ENCODE data around the gene TMEM204.

TMEM204 gene

GRCh38 chr16:1497014-1497598, 36.4 kb upstream of the TMEM204 start:
- no peak overlapping the region for H2BK12ac ChIP-seq (ENCODE audit: low read length)
- no peak overlapping the region for H3K4me2 ChIP-seq (ENCODE audit: low read length)
- H2AK5ac ChIP-seq (ENCODE audit: low read length): no peak overlapping the region
- H3K4me1 ChIP-seq (ENCODE audit: control insufficient read depth in 1 of 2, insufficient read depth in 2 of 2, low read length in 2 of 2): peaks cover 10 to 13% of the 10 kb centered on the region in 2 experiments
- peaks cover 3% of the 10 kb centered on the region for H3K9me3 ChIP-seq (ENCODE audit: insufficient read depth, low read depth, low read length)
- no CpG with 5 or more reads among the region's 21 CpGs for WGBS (ENCODE audit: extremely low coverage, insufficient coverage, insufficient read length)
- H3K4ac ChIP-seq (ENCODE audit: low read depth, low read length): no peak overlapping the region
- H2BK5ac ChIP-seq (ENCODE audit: low read depth, low read length, poor library complexity): no peak overlapping the region
- H2AFZ ChIP-seq (ENCODE audit: insufficient read depth, low read length, poor library complexity): no peak overlapping the region
- H3K27me3 ChIP-seq (ENCODE audit: insufficient read depth, low read length): no peaks in the 10 kb centered on the region
- no peak overlapping the region for H2BK120ac ChIP-seq (ENCODE audit: insufficient read depth, low read length, poor library complexity)
- no peak overlapping the region for H4K91ac ChIP-seq (ENCODE audit: low read depth, low read length)
- peaks cover 69 to 73% of the 10 kb centered on the region in 2 experiments for H3K36me3 ChIP-seq (ENCODE audit: control insufficient read depth in 1 of 2, insufficient read depth in 2 of 2, low read length in 2 of 2)
- no peak overlapping the region for H3K4me3 ChIP-seq (ENCODE audit: low read depth, low read length)
- H4K12ac ChIP-seq (ENCODE audit: low read depth, low read length): no peak overlapping the region
- no peak overlapping the region for H3K9ac ChIP-seq (ENCODE audit: low read length)
- DNase-seq: no peak
- no peak overlapping the region for H3K18ac ChIP-seq (ENCODE audit: low read length)
- no peak overlapping the region for H3K27ac ChIP-seq (ENCODE audit: low read depth, low read length)
- no peak overlapping the region for H4K8ac ChIP-seq (ENCODE audit: low read depth, low read length)
- H3K79me1 ChIP-seq (ENCODE audit: low read length): peaks cover 10% of the 10 kb centered on the region
- peaks cover 6% of the 10 kb centered on the region for H3K79me2 ChIP-seq (ENCODE audit: control insufficient read depth, insufficient read depth, low read length, poor library complexity)
- no peak overlapping the region for H3K23ac ChIP-seq (ENCODE audit: low read length)
- no peak overlapping the region for H3K14ac ChIP-seq (ENCODE audit: low read length)

DNA sequence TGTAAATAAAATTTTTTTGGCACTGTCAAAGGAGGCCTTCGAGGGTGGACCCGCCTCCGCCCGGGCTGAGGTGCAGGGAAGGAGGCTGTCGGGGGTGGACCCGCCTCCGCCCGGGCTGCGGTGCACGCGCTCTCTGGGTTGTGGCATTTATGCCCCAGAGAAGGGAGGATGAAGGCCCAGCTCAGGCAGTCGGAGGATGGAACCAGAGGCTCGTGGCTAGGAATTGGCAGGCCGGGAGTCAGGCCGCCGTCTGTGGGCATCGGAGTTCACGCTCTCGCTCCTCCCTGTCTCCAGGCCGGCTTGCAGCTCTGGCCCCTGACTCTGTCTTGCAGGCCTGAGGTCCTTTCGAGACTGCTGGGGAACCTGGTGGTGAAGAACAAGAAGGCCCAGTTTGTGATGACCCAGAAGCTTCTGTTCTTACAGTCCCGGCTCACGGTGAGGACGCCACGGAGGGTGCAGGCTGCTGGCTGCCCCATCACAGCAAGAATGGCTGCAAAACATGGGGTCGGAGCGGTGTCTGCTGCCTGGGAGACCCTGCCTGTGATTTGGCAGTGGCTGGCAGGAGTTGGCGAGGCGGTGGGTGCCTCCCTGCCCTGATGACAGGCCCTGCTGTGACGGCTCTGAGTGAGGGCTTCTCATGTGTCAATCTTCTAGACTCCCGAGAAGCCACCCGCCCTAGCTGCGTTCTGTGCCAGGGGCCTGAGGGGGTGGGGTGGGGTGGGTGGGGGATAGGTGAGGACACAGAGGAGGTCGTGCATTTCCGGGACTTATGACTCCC, 34.4 kb upstream of the TMEM204 start:
- Histone ChIP-seq H4K12ac (ENCODE audit: low read depth, low read length) (no peak overlapping the region), H3K9me3 (ENCODE audit: insufficient read depth, low read depth, low read length) (peaks cover 8% of the 10 kb centered on the region), H3K9ac (ENCODE audit: low read length) (no peak overlapping the region), H3K18ac (ENCODE audit: low read length) (no peak overlapping the region), H3K79me1 (ENCODE audit: low read length) (no peaks in the 10 kb centered on the region), H3K4me1 (ENCODE audit: control insufficient read depth in 1 of 2, insufficient read depth in 2 of 2, low read length in 2 of 2) (peaks cover 2 to 3% of the 10 kb centered on the region in 2 experiments), H3K79me2 (ENCODE audit: control insufficient read depth, insufficient read depth, low read length, poor library complexity) (peaks cover under 1% of the 10 kb centered on the region), H2BK5ac (ENCODE audit: low read depth, low read length, poor library complexity) (no peak overlapping the region), H3K14ac (ENCODE audit: low read length) (no peak overlapping the region), H4K8ac (ENCODE audit: low read depth, low read length) (no peak overlapping the region), H3K4me3 (ENCODE audit: low read depth, low read length) (peak overlapping the region; percentile 28), H3K23ac (ENCODE audit: low read length) (no peak overlapping the region), H3K4me2 (ENCODE audit: low read length) (no peak overlapping the region), H2AK5ac (ENCODE audit: low read length) (no peak overlapping the region), H3K4ac (ENCODE audit: low read depth, low read length) (no peak overlapping the region), H3K36me3 (ENCODE audit: control insufficient read depth in 1 of 2, insufficient read depth in 2 of 2, low read length in 2 of 2) (peaks cover 86 to 89% of the 10 kb centered on the region in 2 experiments), H2BK12ac (ENCODE audit: low read length) (no peak overlapping the region), H4K91ac (ENCODE audit: low read depth, low read length) (no peak overlapping the region), H3K27me3 (ENCODE audit: insufficient read depth, low read length) (no peaks in the 10 kb centered on the region), H2AFZ (ENCODE audit: insufficient read depth, low read length, poor library complexity) (no peak overlapping the region), H3K27ac (ENCODE audit: low read depth, low read length) (no peak overlapping the region), H2BK120ac (ENCODE audit: insufficient read depth, low read length, poor library complexity) (no peak overlapping the region)
- no CpG with 5 or more reads among the region's 35 CpGs for WGBS (ENCODE audit: extremely low coverage, insufficient coverage, insufficient read length)
- no peak for DNase-seq

GRCh38 chr16:1499756-1500464, 33.6 kb upstream of the TMEM204 start:
- WGBS (ENCODE audit: extremely low coverage, insufficient coverage, insufficient read length): no CpG with 5 or more reads among the region's 36 CpGs
- Histone ChIP-seq H2AFZ (ENCODE audit: insufficient read depth, low read length, poor library complexity) (no peak overlapping the region), H3K4ac (ENCODE audit: low read depth, low read length) (no peak overlapping the region), H3K79me1 (ENCODE audit: low read length) (no peaks in the 10 kb centered on the region), H3K4me2 (ENCODE audit: low read length) (no peak overlapping the region), H3K4me3 (ENCODE audit: low read depth, low read length) (no peak overlapping the region), H2AK5ac (ENCODE audit: low read length) (no peak overlapping the region), H2BK120ac (ENCODE audit: insufficient read depth, low read length, poor library complexity) (no peak overlapping the region), H3K27me3 (ENCODE audit: insufficient read depth, low read length) (no peaks in the 10 kb centered on the region), H4K91ac (ENCODE audit: low read depth, low read length) (no peak overlapping the region), H3K79me2 (ENCODE audit: control insufficient read depth, insufficient read depth, low read length, poor library complexity) (no peaks in the 10 kb centered on the region), H4K12ac (ENCODE audit: low read depth, low read length) (no peak overlapping the region), H3K4me1 (ENCODE audit: control insufficient read depth in 1 of 2, insufficient read depth in 2 of 2, low read length in 2 of 2) (no peaks in the 10 kb centered on the region), H3K14ac (ENCODE audit: low read length) (no peak overlapping the region), H2BK5ac (ENCODE audit: low read depth, low read length, poor library complexity) (no peak overlapping the region), H2BK12ac (ENCODE audit: low read length) (no peak overlapping the region), H3K18ac (ENCODE audit: low read length) (no peak overlapping the region), H3K9me3 (ENCODE audit: insufficient read depth, low read depth, low read length) (peaks cover 8% of the 10 kb centered on the region), H3K36me3 (ENCODE audit: control insufficient read depth in 1 of 2, insufficient read depth in 2 of 2, low read length in 2 of 2) (peaks cover 80 to 84% of the 10 kb centered on the region in 2 experiments), H3K27ac (ENCODE audit: low read depth, low read length) (no peak overlapping the region), H4K8ac (ENCODE audit: low read depth, low read length) (no peak overlapping the region), H3K9ac (ENCODE audit: low read length) (no peak overlapping the region), H3K23ac (ENCODE audit: low read length) (no peak overlapping the region)
- no peak for DNase-seq

DNA sequence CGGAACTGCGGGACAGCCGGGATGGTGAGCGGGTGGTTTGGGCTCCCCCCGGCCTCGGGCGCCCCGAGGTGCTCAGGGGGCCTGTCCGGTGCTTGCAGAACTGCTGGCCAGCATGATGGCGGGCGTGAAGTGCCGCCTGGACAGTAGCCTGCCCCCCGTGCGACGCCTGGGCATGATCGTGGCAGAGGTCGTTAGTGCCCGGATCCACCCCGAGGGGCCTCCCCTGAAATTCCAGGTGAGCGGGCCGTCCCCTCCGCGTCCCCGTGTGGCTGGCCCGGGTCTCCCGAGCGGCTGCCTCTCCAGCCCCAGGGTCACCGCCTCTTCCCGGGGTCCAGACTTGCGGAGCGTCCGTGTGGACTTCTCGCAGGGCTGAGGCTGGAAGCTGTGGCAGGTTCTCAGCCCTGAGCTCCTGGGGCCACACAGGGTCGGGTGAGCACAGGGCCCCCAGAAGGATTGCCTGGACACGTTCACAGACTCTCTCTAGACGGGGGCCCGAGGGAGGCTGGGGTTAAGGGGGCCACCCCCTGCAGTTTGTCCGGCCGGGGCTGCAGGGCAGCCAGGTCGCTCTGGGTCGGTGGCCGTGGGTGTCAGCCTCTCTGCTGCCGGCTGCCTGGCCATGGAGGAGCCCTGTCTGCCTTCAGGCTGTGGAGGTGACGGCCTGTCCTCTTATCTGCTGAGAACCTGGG, 32.9 kb upstream of the TMEM204 start:
- Histone ChIP-seq H3K4ac (ENCODE audit: low read depth, low read length) (no peak overlapping the region), H3K14ac (ENCODE audit: low read length) (no peak overlapping the region), H3K23ac (ENCODE audit: low read length) (no peak overlapping the region), H4K91ac (ENCODE audit: low read depth, low read length) (no peak overlapping the region), H4K12ac (ENCODE audit: low read depth, low read length) (no peak overlapping the region), H3K9ac (ENCODE audit: low read length) (no peak overlapping the region), H3K79me1 (ENCODE audit: low read length) (no peaks in the 10 kb centered on the region), H3K4me2 (ENCODE audit: low read length) (no peak overlapping the region), H3K18ac (ENCODE audit: low read length) (no peak overlapping the region), H3K27ac (ENCODE audit: low read depth, low read length) (no peak overlapping the region), H2BK120ac (ENCODE audit: insufficient read depth, low read length, poor library complexity) (no peak overlapping the region), H3K27me3 (ENCODE audit: insufficient read depth, low read length) (no peaks in the 10 kb centered on the region), H4K8ac (ENCODE audit: low read depth, low read length) (no peak overlapping the region), H3K79me2 (ENCODE audit: control insufficient read depth, insufficient read depth, low read length, poor library complexity) (no peaks in the 10 kb centered on the region), H3K9me3 (ENCODE audit: insufficient read depth, low read depth, low read length) (peaks cover 8% of the 10 kb centered on the region), H2BK5ac (ENCODE audit: low read depth, low read length, poor library complexity) (no peak overlapping the region), H2AK5ac (ENCODE audit: low read length) (no peak overlapping the region), H3K36me3 (ENCODE audit: control insufficient read depth in 1 of 2, insufficient read depth in 2 of 2, low read length in 2 of 2) (peaks cover 80 to 84% of the 10 kb centered on the region in 2 experiments), H2BK12ac (ENCODE audit: low read length) (no peak overlapping the region), H3K4me1 (ENCODE audit: control insufficient read depth in 1 of 2, insufficient read depth in 2 of 2, low read length in 2 of 2) (no peaks in the 10 kb centered on the region), H3K4me3 (ENCODE audit: low read depth, low read length) (no peak overlapping the region), H2AFZ (ENCODE audit: insufficient read depth, low read length, poor library complexity) (no peak overlapping the region)
- no CpG with 5 or more reads among the region's 44 CpGs for WGBS (ENCODE audit: extremely low coverage, insufficient coverage, insufficient read length)
- DNase-seq: no peak

All from trophoblast cell (in vitro differentiated cells and primary cell).